GM23248 (cell line): ENCODE results near the gene SEMA6D. TPM values are rescaled to one million over a fixed set of nuclear protein-coding genes. Genes with fewer than 3 reads are reported as not detected.

ENCODE experiments used
- DNase-seq: peaks from one replicate; pipeline ENCODE4 v3.0.0-alpha.2; 2015
- H2AFZ ChIP-seq: fragments of 200-600 bp; sonication (generic); 2 replicates; pipeline ENCODE4 v1.6.1; 2016; ENCODE audit warnings: antibody characterized with exemption
- H3F3A ChIP-seq: fragments of 200-600 bp; sonication (generic); 2 replicates; pipeline ENCODE4 v1.6.1; 2016; ENCODE audit warnings: mild to moderate bottlenecking, antibody characterized with exemption, mixed run types; ENCODE audit not compliant: insufficient read depth
- H3K27ac ChIP-seq: fragments of 200-600 bp; sonication (generic); 2 replicates; pipeline ENCODE4 v1.5.1; 2016; ENCODE audit warnings: mild to moderate bottlenecking
- H3K27me3 ChIP-seq: fragments of 200-600 bp; sonication (generic); replicated peaks from 2 replicates; pipeline ENCODE4 v1.6.1; 2016; ENCODE audit warnings: mild to moderate bottlenecking; ENCODE audit not compliant: insufficient read depth
- H3K36me3 ChIP-seq: fragments of 200-600 bp; sonication (generic); 2 replicates; pipeline ENCODE4 v1.6.1; 2016; ENCODE audit warnings: low read depth, mild to moderate bottlenecking
- H3K4me1 ChIP-seq: fragments of 200-600 bp; sonication (generic); 2 replicates; pipeline ENCODE4 v1.6.1; 2016; ENCODE audit warnings: mild to moderate bottlenecking; ENCODE audit not compliant: insufficient read depth
- H3K4me2 ChIP-seq: fragments of 200-600 bp; sonication (generic); one replicate; pipeline ENCODE4 v1.6.1; 2016; ENCODE audit warnings: mild to moderate bottlenecking; ENCODE audit not compliant: unreplicated experiment
- H3K4me3 ChIP-seq: fragments of 200-600 bp; sonication (generic); 2 replicates; pipeline ENCODE4 v1.5.1; 2016; ENCODE audit warnings: mild to moderate bottlenecking
- H3K79me2 ChIP-seq: fragments of 200-600 bp; sonication (generic); 2 replicates; pipeline ENCODE4 v1.6.1; 2016; ENCODE audit warnings: mild to moderate bottlenecking; ENCODE audit not compliant: insufficient read depth
- H3K9ac ChIP-seq: fragments of 200-600 bp; sonication (generic); 2 replicates; pipeline ENCODE4 v1.6.1; 2016; ENCODE audit warnings: mild to moderate bottlenecking
- H3K9me2 ChIP-seq: fragments of 200-600 bp; sonication (generic); 2 replicates; pipeline ENCODE4 v1.6.1; 2016; ENCODE audit warnings: mixed run types, mild to moderate bottlenecking, moderate library complexity; ENCODE audit not compliant: insufficient read depth
- H3K9me3 ChIP-seq: fragments of 200-600 bp; sonication (generic); one replicate; pipeline ENCODE4 v1.6.1; 2017; ENCODE audit warnings: low read depth
- H4K20me1 ChIP-seq: fragments of 200-600 bp; sonication (generic); 2 replicates; pipeline ENCODE4 v1.6.0; 2016; ENCODE audit not compliant: insufficient read depth
- EZH2 ChIP-seq: fragments of 200-600 bp; sonication (generic); IDR thresholded peaks from 2 replicates; pipeline ENCODE4 v1.6.1; 2018; ENCODE audit warnings: antibody characterized with exemption, mild to moderate bottlenecking; ENCODE audit not compliant: insufficient read depth, poor library complexity, severe bottlenecking
- EZH2phosphoT487 ChIP-seq: fragments of 200-600 bp; sonication (generic); IDR thresholded peaks from 2 replicates; pipeline ENCODE4 v1.6.1; 2018; ENCODE audit warnings: antibody characterized with exemption, moderate library complexity, mild to moderate bottlenecking, low read depth; ENCODE audit not compliant: insufficient read depth
- WGBS, 2 experiments: methylation state at CpG; one replicate each; pipeline ENCODE4 v1.1.6; 2015 to 2017; ENCODE audit warnings: low lambda C conversion rate in 2 of 2, low coverage in 1 of 2; ENCODE audit errors: missing lambda C conversion rate in 2 of 2; 5-methylcytosine and 5-hydroxymethylcytosine counted together
- in situ Hi-C: fragments of 300-500 bp; cut with MboI; formaldehyde crosslinking; loops from 2 replicates; pipeline ENCODE4 v1.15.0; 2020
- polyA plus RNA-seq: library from polyadenylated mRNA; unstranded; fragments of >200 nt; fragmentation: Nextera tagmentation; extraction: Ambion mirVana; gene quantifications from 2 replicates; pipeline ENCODE4 v1.2.1, GENCODE V29; 2016
- total RNA-seq: library from RNA; depleted of rRNA; stranded (reverse); fragments of >200 nt; shearing (Covaris generic); gene quantifications from 2 replicates; pipeline ENCODE4 v1.2.3, GENCODE V29; 2014

Gene SEMA6D
- total and polyA plus RNA-seq, 2 experiments from 2014 or later, result 0.86 to 1.4 TPM

GRCh38 chr15:47674586-47675232 is 42.6 kb upstream of the SEMA6D start:
- WGBS, 2 experiments, result 83 to 87% methylated on average over 8 of the region's 8 CpGs

GRCh38 chr15:47675735-47676134 is 41.6 kb upstream of the SEMA6D start:
- Histone ChIP-seq H3K27ac (no peak overlapping the region), H3K9me3 (no peaks in the 10 kb centered on the region), H3K79me2 (no peaks in the 10 kb centered on the region), H3F3A (no peaks in the 10 kb centered on the region), H3K4me2 (no peak overlapping the region), H3K9me2 (no peaks in the 10 kb centered on the region), H3K4me1 (no peaks in the 10 kb centered on the region), H2AFZ (no peak overlapping the region), H3K36me3 (no peaks in the 10 kb centered on the region), H3K9ac (no peak overlapping the region), H3K4me3 (no peak overlapping the region), H4K20me1 (no peaks in the 10 kb centered on the region), H3K27me3 (no peaks in the 10 kb centered on the region)
- TF ChIP-seq EZH2 (no peak), EZH2phosphoT487 (no peak)
- DNase-seq, result no peak
- WGBS, 2 experiments, result 89 to 91% methylated on average over 3 of the region's 3 CpGs
- in situ Hi-C loops, result no loop called here

More at GRCh38 chr15:47674586-47675232, 42.6 kb upstream of the SEMA6D start:
- DNase-seq, result no peak
- no peak overlapping the region for H2AFZ ChIP-seq
- no peak overlapping the region for H3K27ac ChIP-seq
- no peaks in the 10 kb centered on the region for H3K9me3 ChIP-seq
- TF ChIP-seq EZH2 (no peak), EZH2phosphoT487 (no peak)
- no peaks in the 10 kb centered on the region for H3K27me3 ChIP-seq
- in situ Hi-C loops, result no loop called here
- no peak overlapping the region for H3K9ac ChIP-seq
- H3K79me2 ChIP-seq, result no peaks in the 10 kb centered on the region
- no peaks in the 10 kb centered on the region for H3F3A ChIP-seq
- no peak overlapping the region for H3K4me2 ChIP-seq
- H3K4me1 ChIP-seq, result no peaks in the 10 kb centered on the region
- no peaks in the 10 kb centered on the region for H3K9me2 ChIP-seq
- H4K20me1 ChIP-seq, result no peaks in the 10 kb centered on the region
- no peak overlapping the region for H3K4me3 ChIP-seq
- no peaks in the 10 kb centered on the region for H3K36me3 ChIP-seq

GRCh38 chr15:47678040-47678439 is 39.3 kb upstream of the SEMA6D start:
- in situ Hi-C loops, result no loop called here
- no peak overlapping the region for H3K9ac ChIP-seq
- H3K9me3 ChIP-seq, result no peaks in the 10 kb centered on the region
- H3K4me2 ChIP-seq, result no peak overlapping the region
- H3K4me3 ChIP-seq, result no peak overlapping the region
- no peak for TF ChIP-seq EZH2phosphoT487
- TF ChIP-seq EZH2, result no peak
- no peak overlapping the region for H2AFZ ChIP-seq
- H3K36me3 ChIP-seq, result no peaks in the 10 kb centered on the region
- no peak overlapping the region for H3K27ac ChIP-seq
- DNase-seq, result peak; percentile 17
- H3K27me3 ChIP-seq, result no peaks in the 10 kb centered on the region
- 11 to 13% methylated on average over 1 of the region's 1 CpG for whole genome bisulfite sequencing, 2 experiments
- H4K20me1 ChIP-seq, result no peaks in the 10 kb centered on the region
- no peaks in the 10 kb centered on the region for H3K79me2 ChIP-seq
- no peaks in the 10 kb centered on the region for H3K4me1 ChIP-seq
- H3K9me2 ChIP-seq, result no peaks in the 10 kb centered on the region
- no peaks in the 10 kb centered on the region for H3F3A ChIP-seq

- DNase-seq, result no peak
- H3K4me3 ChIP-seq, result no peak overlapping the region
- H3K36me3 ChIP-seq, result no peaks in the 10 kb centered on the region
- H3K4me2 ChIP-seq, result no peak overlapping the region
- H3K27me3 ChIP-seq, result no peaks in the 10 kb centered on the region
- no peaks in the 10 kb centered on the region for H3F3A ChIP-seq
- H3K27ac ChIP-seq, result no peak overlapping the region
- H3K9me2 ChIP-seq, result no peaks in the 10 kb centered on the region
- peaks cover 9% of the 10 kb centered on the region for H3K4me1 ChIP-seq
- H3K9me3 ChIP-seq, result no peaks in the 10 kb centered on the region
- no peak overlapping the region for H3K9ac ChIP-seq
- no peaks in the 10 kb centered on the region for H3K79me2 ChIP-seq
- TF ChIP-seq EZH2phosphoT487, result no peak
- TF ChIP-seq EZH2, result no peak
- 70 to 75% methylated on average over 4 of the region's 4 CpGs for WGBS, 2 experiments
- no peaks in the 10 kb centered on the region for H4K20me1 ChIP-seq
- in situ Hi-C loops, result no loop called here
- no peak overlapping the region for H2AFZ ChIP-seq
Observed at GRCh38 chr15:47682661-47683060, 34.6 kb upstream of the SEMA6D start.
